ENCODE measurements around the gene SIGLEC6. TPM values are rescaled to one million over a fixed set of nuclear protein-coding genes. Genes with fewer than 3 reads are reported as not detected.
"Not testable (repeated sequence)": the region's sequence is repeated elsewhere in the genome, so short reads cannot be mapped to it uniquely, and the experiment has no call there.

Gene SIGLEC6
- total RNA-seq, 1 experiment from 2014 or later: not detected

DNA sequence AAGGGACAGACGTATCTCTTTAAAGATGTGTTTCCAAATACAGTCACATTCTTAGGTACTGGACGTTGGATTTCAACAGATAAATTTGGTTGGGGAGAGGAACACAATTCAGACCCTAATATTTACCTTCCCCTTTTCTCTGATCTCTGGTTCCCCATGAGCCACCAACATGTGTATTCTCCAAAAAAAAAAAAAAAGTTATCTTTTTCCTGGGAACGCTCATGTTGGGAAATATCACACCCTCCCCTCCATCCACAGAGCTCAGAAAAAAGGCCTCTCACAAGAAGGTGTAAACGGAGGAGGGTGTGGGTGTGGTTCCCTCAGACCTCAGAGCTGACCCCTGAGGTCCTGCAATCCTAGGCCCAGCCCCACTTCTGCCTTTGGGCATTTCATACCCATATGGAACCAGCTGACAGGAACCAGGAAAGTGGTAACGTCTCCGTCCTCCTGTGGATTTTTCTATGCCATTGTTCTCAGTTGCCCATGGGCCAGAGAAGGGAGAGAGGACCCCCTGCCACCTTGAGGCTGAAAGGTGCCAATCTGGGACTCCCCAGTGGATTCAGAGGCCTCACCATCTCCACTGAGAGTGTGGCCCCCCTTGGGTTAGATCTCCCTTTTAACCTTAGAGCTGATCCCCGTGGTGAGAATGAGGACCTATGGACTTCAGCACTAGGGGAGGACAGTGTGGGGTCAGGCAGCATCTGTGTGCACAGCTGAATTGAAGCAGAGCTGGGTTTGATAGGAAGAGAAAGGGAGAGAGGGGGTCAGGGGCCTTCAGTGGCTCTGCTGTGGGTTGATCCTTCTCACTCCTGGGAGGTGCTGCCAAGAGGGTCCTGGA is 21.4 kb downstream of the SIGLEC6 start:
- Histone ChIP-seq H3K9me3 (replicated peaks) (no peaks in the 10 kb centered on the region), H3K27me3 (replicated peaks) (no peaks in the 10 kb centered on the region; the same call in 1 of the 2 replicates), H3K36me3 (no peaks in the 10 kb centered on the region), H3K27ac (no peak overlapping the region), H3K4me3 (no peak overlapping the region), H3K4me1 (replicated peaks) (no peaks in the 10 kb centered on the region)
- no peak for DNase-seq (ENCODE audit: low read depth in 1 of 2, low spot score in 2 of 2)

DNA sequence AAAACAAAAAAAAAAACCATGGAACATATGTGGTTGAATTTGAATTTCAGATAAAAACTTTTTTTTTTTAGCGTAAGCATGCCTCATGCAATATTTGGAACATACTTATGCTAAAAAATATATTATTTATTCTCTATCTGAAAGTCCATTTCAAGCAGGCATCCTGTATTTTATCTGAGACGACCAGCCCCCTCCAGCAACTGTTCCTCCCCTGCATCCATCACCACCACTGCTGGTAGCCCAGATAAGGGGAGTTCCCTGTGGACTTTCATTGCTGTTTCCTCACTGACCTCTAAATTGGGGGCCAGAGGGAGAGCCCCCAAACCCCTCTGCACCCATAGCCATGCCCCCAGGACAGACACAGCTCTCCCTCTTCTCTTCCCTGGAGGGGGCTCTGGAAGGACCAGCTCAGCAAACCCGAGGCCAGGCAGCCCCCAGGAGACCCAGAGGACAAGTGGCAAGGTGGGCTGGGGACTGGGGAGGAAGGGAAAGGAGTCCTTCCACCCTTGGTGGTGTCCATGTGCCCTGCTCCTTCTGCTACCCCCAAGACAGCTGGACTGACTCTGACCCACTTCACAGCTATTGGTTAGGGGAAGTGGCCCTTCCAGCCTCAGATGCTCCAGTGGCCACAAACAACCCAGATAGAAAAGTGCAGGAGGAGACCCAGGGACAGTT is 23.3 kb downstream of the SIGLEC6 start:
- H3K27me3 ChIP-seq (replicated peaks): no peaks in the 10 kb centered on the region; the same call in 1 of the 2 replicates
- no peaks in the 10 kb centered on the region for H3K4me1 ChIP-seq (replicated peaks)
- H3K27ac ChIP-seq: no peak overlapping the region
- no peaks in the 10 kb centered on the region; the same call in 1 of the 2 replicates for H3K9me3 ChIP-seq (replicated peaks)
- no peak for DNase-seq (ENCODE audit: low read depth in 1 of 2, low spot score in 2 of 2)
- H3K4me3 ChIP-seq: no peak overlapping the region
- no peaks in the 10 kb centered on the region for H3K36me3 ChIP-seq

DNA sequence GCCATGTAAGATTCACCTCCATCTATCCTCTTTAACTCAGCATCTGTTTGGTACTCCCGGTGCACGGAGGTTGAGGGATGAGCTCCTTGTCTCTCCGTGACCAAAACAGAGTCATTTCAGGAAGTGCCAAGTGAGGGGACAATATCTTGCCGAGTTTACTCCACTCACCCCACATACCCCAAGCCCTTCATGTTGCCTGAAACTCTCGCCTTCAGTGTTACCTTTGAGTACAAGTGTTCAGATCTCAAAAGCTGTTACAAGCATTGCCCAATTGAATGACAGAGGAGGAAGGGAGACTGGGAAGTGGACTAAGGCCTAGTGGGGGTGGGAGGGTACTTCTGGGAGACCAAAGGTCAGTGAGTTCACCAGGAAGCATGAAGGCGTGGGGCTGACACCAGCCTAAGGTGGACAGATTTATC is 23.8 kb downstream of the SIGLEC6 start:
- Histone ChIP-seq H3K4me1 (replicated peaks) (no peaks in the 10 kb centered on the region), H3K9me3 (replicated peaks) (no peaks in the 10 kb centered on the region; the same call in 1 of the 2 replicates), H3K36me3 (no peaks in the 10 kb centered on the region), H3K4me3 (no peak overlapping the region), H3K27ac (no peak overlapping the region), H3K27me3 (replicated peaks) (no peaks in the 10 kb centered on the region; the same call in 1 of the 2 replicates)
- no peak for DNase-seq (ENCODE audit: low read depth in 1 of 2, low spot score in 2 of 2)

DNA sequence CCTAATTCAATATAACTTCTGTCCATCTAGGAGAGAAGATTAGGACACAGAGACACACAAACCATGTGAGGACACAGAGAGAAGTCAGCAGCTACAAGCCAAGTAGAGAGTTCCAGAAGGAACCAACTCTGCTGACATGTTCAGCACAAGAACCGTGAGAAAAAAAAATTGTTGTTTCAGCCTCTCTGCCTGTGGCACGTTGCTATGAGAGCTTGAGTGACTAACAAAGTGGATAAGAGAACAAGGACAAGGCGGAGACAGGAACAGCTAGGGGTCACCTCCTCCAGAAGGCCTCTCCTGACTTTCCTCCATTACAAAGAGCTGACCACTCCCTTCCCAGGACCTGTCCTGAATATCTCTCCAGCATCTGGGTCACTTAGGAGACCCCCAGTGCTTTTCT is 24.3 kb downstream of the SIGLEC6 start:
- Histone ChIP-seq H3K4me1 (replicated peaks) (no peaks in the 10 kb centered on the region), H3K27ac (no peak overlapping the region), H3K4me3 (no peak overlapping the region), H3K36me3 (no peaks in the 10 kb centered on the region), H3K9me3 (replicated peaks) (no peaks in the 10 kb centered on the region; the same call in 1 of the 2 replicates), H3K27me3 (replicated peaks) (no peaks in the 10 kb centered on the region; the same call in 1 of the 2 replicates)
- DNase-seq (ENCODE audit: low read depth in 1 of 2, low spot score in 2 of 2): no peak

DNA sequence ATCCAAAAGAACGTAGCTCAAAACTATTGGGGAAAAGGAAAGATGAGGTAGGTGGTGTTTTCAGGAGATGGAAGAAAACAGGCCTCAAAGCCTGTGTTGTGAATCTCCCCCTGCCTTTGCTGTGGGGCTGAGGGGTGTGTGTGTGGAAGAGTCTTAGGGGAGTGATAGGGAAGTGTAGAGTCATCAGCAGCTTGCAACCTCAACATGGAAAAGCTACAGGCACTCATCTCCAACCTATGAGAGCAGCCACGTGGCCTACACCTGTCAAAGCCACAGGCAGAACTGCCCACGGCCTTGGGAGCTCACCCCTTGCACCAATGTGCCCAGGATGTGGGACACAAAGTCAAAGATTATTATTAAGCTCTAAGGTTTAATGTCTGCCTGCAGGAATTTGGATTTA is 25.6 kb downstream of the SIGLEC6 start:
- no peaks in the 10 kb centered on the region for H3K4me1 ChIP-seq (replicated peaks)
- no peaks in the 10 kb centered on the region for H3K27me3 ChIP-seq (replicated peaks)
- no peaks in the 10 kb centered on the region; the same call in 1 of the 2 replicates for H3K9me3 ChIP-seq (replicated peaks)
- H3K4me3 ChIP-seq: no peak overlapping the region
- no peak for DNase-seq (ENCODE audit: low read depth in 1 of 2, low spot score in 2 of 2)
- no peaks in the 10 kb centered on the region for H3K36me3 ChIP-seq
- no peak overlapping the region for H3K27ac ChIP-seq

DNA sequence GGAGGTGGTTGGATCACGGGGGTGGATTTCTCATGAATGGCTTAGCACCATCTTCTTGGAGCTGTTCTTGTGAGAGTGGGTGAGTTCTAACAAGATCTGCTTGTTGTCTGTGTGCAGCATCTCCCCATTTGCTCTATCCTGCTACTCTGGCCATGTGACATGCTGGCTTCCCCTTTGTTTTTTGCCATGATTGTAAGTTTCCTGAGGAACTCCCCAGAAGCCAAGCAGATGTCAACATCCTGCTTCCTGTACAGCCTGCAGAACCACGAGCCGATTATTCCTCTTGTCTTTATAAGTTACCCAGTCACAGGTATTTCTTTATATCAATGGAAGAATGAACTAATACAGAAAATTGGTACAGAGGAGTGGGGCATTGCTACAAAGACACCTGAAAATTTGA is 27.6 kb downstream of the SIGLEC6 start:
- Histone ChIP-seq H3K9me3 (replicated peaks) (no peaks in the 10 kb centered on the region; the same call in 1 of the 2 replicates), H3K27ac (no peak overlapping the region), H3K27me3 (replicated peaks) (no peaks in the 10 kb centered on the region), H3K36me3 (no peaks in the 10 kb centered on the region), H3K4me1 (replicated peaks) (no peaks in the 10 kb centered on the region), H3K4me3 (no peak overlapping the region)
- no peak for DNase-seq (ENCODE audit: low read depth in 1 of 2, low spot score in 2 of 2)

DNA sequence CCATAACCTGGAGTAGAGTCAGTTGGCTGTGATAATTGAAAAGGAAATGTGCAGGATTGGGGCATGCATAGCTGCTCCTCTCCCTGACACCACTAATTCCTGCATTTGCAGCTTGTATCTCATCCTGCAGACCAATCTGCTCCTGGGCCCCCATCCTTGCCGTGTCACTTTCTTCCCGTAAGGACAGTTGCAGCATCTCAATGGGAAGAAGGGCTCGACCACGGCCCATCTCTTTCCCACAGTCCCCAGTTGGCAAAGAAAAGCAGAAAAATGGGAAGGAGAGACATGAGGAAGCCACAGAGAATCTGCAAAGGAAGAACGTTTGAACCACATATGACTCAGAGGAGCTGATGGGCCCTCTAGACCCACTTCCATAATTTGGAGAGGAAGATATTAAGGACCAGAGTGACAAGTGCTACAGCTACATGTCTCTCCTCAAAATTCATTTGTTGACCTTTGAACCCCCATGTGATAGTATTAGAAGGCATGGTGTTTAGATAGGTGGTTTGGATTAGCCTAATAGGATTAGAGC is 28.1 kb downstream of the SIGLEC6 start:
- no peaks in the 10 kb centered on the region for H3K4me1 ChIP-seq (replicated peaks)
- no peak overlapping the region for H3K4me3 ChIP-seq
- H3K27me3 ChIP-seq (replicated peaks): no peaks in the 10 kb centered on the region
- H3K9me3 ChIP-seq (replicated peaks): no peaks in the 10 kb centered on the region; the same call in 1 of the 2 replicates
- no peak for DNase-seq (ENCODE audit: low read depth in 1 of 2, low spot score in 2 of 2)
- H3K36me3 ChIP-seq: no peaks in the 10 kb centered on the region
- no peak overlapping the region for H3K27ac ChIP-seq

DNA sequence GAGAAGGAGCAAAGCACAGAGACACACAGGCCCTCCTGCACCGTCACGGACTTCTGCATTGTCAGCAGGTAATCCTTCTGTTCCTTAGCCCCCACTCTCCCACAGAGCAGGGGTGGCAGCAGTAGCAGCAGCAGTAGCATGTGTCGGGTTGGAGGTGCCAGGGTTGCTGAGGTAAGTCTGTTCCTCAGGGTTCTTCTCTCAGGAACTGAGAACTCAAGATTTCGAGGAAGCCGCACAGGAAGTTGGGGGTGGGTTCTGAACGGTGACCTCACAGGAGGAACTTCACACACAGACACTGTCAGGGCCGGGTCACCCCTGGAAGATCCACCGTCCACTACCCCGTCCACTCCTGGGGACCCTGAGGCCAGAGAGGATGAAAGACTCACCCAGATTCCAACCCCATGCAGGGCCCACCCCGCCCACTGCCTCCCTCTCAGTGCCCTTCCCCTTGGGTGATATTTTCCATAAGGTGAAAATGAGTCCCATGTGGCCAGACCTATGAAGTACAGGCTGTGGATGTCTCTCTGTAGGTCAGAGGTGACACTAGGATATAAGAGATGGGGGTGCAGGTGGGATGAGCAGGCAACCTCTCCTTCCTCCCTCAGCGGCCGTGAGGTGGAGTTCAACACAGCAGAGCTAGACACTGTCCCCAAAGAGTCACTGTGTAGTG is 29.7 kb downstream of the SIGLEC6 start, which contains the start of gene SIGLEC12:
Gene SIGLEC12, minus strand, starts transcription at position 207 of the 670 bp plus-strand sequence. Its CDS starts 67 bp downstream, at position 140.
- Histone ChIP-seq H3K9me3 (replicated peaks) (no peaks in the 10 kb centered on the region; the same call in 1 of the 2 replicates), H3K4me1 (replicated peaks) (no peaks in the 10 kb centered on the region), H3K36me3 (no peaks in the 10 kb centered on the region), H3K4me3 (no peak within 1 kb of the TSS), H3K27me3 (replicated peaks) (no peaks in the 10 kb centered on the region), H3K27ac (no peak within 1 kb of the TSS)
- DNase-seq (ENCODE audit: low read depth in 1 of 2, low spot score in 2 of 2): no peak

DNA sequence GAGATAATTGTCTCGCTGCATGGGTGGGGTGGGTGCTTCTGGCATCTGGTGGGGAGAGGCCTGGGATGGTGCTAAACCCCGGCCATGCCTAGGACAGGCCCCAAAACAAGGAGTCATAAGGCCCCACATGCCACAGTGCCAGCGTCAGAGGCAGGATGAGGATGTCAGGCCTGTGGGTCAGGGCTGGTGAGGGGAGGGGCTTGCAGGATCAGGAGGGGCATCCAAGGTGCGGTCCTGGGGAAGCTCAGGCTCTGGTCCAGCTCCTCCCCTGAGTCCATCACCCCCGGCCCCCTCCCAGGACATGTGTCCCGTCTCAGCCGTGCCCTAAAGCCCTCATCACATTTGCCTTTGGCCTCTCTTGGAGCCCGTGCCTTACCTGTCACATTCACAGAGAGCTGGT is 30.5 kb downstream of the SIGLEC6 start:
- H3K27ac ChIP-seq; H3K9me3 ChIP-seq (replicated peaks); H3K4me1 ChIP-seq (replicated peaks); DNase-seq (ENCODE audit: low read depth in 1 of 2, low spot score in 2 of 2); H3K27me3 ChIP-seq (replicated peaks); H3K36me3 ChIP-seq; H3K4me3 ChIP-seq: not testable (repeated sequence)

DNA sequence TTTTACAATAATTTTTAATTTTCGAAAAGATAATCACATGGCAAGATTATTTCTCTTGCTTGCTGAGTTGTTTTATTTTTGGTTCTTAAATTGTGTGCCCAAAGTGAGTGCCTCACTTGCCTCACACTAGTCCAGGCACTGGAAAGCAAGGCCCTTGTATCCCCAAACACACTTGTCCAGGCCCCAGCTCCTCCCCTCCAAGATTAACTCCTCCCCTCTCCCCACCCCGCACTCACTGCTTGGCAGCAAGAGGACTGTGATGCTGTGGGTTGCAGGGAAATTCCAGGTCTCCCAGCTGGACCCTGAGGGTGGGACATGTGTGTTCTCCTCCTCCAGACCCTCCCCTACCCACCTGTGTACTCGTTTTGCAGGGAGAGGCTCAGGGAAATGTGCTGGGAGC is 33.8 kb downstream of the SIGLEC6 start:
- Histone ChIP-seq H3K27ac (no peak overlapping the region), H3K9me3 (replicated peaks) (no peaks in the 10 kb centered on the region), H3K27me3 (replicated peaks) (no peaks in the 10 kb centered on the region), H3K36me3 (no peaks in the 10 kb centered on the region), H3K4me1 (replicated peaks) (no peaks in the 10 kb centered on the region), H3K4me3 (no peak overlapping the region)
- DNase-seq (ENCODE audit: low read depth in 1 of 2, low spot score in 2 of 2): no peak

DNA sequence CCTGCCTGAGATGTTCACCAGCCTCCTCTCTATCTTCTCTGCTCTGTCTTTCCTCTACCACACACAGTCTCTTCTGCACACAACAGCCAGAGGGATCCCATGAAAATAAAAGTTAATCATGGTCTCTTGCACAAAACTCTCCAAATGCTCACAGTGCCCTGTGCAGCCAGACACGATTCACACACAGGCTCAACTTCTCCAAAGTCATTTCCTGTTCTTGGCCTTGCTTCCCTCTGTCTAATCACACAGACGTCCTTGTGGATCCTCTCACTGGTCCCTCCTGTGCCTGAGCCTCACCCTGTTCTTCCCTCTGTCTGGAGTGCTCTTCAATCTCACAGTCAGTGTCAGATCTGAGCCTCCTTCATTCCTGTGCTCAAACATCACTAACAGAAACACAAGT is 37.7 kb downstream of the SIGLEC6 start:
- no peaks in the 10 kb centered on the region for H3K4me1 ChIP-seq (replicated peaks)
- DNase-seq (ENCODE audit: low read depth in 1 of 2, low spot score in 2 of 2): no peak
- no peaks in the 10 kb centered on the region for H3K27me3 ChIP-seq (replicated peaks)
- no peak overlapping the region for H3K4me3 ChIP-seq
- H3K27ac ChIP-seq: no peak overlapping the region
- no peaks in the 10 kb centered on the region for H3K36me3 ChIP-seq
- H3K9me3 ChIP-seq (replicated peaks): no peaks in the 10 kb centered on the region

DNA sequence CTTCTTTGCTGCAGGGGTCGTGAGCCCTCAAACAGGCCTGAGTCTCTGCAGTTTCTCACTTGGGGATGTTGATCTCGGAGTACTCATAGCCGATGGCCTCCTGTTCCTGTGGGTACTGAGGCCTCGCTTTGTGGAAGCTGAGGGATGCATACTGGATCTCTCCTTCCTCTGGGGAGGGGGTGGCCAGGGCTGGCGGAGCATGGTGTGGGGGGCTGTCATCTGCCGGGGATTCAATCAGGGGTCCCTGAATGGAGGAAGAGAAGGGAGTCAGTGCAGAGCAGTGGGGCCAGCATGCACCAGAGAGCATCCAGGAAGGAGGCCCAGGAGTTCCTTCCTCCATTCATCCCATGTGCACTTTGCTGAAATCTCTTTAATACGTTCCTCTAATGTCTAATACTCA is 39.9 kb downstream of the SIGLEC6 start:
- Histone ChIP-seq H3K36me3 (no peaks in the 10 kb centered on the region), H3K27me3 (replicated peaks) (no peaks in the 10 kb centered on the region), H3K27ac (no peak overlapping the region), H3K4me3 (no peak overlapping the region), H3K9me3 (replicated peaks) (no peaks in the 10 kb centered on the region), H3K4me1 (replicated peaks) (no peaks in the 10 kb centered on the region)
- no peak for DNase-seq (ENCODE audit: low read depth in 1 of 2, low spot score in 2 of 2)

DNA sequence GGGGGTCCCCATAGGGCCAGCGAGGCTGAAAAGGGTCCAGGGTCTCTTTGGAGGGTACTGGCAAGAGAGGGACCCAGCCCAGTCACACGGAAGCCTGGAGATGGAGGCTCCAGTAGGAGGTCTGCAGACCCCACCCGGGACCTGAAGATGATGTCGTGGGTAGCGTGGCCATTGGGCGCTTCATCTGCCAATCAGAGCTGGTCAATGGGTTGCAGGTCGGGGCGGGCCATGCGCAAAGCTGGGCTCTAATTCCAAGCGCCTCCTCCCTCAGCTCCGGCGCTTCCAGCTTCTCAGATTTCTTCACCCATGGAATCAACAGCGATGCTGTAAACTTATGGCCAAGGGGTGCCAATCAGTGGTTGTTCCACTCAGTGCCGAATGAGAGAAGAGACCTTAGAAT is 40.8 kb downstream of the SIGLEC6 start:
- Histone ChIP-seq H3K36me3 (no peaks in the 10 kb centered on the region), H3K4me1 (replicated peaks) (no peaks in the 10 kb centered on the region), H3K27me3 (replicated peaks) (no peaks in the 10 kb centered on the region), H3K27ac (no peak overlapping the region), H3K4me3 (no peak overlapping the region), H3K9me3 (replicated peaks) (no peaks in the 10 kb centered on the region; the same call in 1 of the 2 replicates)
- no peak for DNase-seq (ENCODE audit: low read depth in 1 of 2, low spot score in 2 of 2)
